Activated CD8-positive, alpha-beta memory T cell treated with anti-CD3 and anti-CD28 coated beads for 4 hours (primary cell): ENCODE data around the gene OR1K1.
"Not testable (repeated sequence)": the region's sequence is repeated elsewhere in the genome, so short reads cannot be mapped to it uniquely, and the experiment has no call there.

Experiments
- DNase-seq, 2 donors: peaks; one replicate each; pipeline ENCODE4 v3.0.0-alpha.2; 2020; ENCODE audit warnings: low read depth in 2 of 2

The OR1K1 gene

GRCh38 chr9:122800066-122801060, at the start of gene OR1K1:
Gene OR1K1 (plus strand): TSS chr9:122800123. CDS start chr9:122800123, 0 bp downstream.
- no peak for DNase-seq

- no peak for DNase-seq
These were observed 45.1 kb upstream of the OR1K1 start for GRCh38 chr9:122754825-122755224.

- DNase-seq = no peak
These were observed 32.1 kb upstream of the OR1K1 start for GRCh38 chr9:122767817-122768216.

- no peak for DNase-seq
These were observed 22.9 kb upstream of the OR1K1 start for GRCh38 chr9:122777052-122777451.

GRCh38 chr9:122777935-122778627, 21.8 kb upstream of the OR1K1 start:
- DNase-seq = no peak

- no peak for DNase-seq
These were observed 20.7 kb upstream of the OR1K1 start for GRCh38 chr9:122779181-122779580.

GRCh38 chr9:122780026-122780425, 19.9 kb upstream of the OR1K1 start:
- no peak for DNase-seq

- DNase-seq = no peak
These were observed 18.3 kb upstream of the OR1K1 start for GRCh38 chr9:122781671-122782070.

- no peak for DNase-seq
These were observed 14.7 kb upstream of the OR1K1 start for GRCh38 chr9:122785269-122785668.

GRCh38 chr9:122786338-122786737, 13.6 kb upstream of the OR1K1 start:
- DNase-seq = no peak

- no peak for DNase-seq
These were observed 11.1 kb upstream of the OR1K1 start, which contains the start of gene OR5C1 for GRCh38 chr9:122788831-122789230. Gene OR5C1 (plus strand): TSS chr9:122788933. CDS start chr9:122788933, 0 bp downstream.

GRCh38 chr9:122789256-122790046, 10.5 kb upstream of the OR1K1 start:
- DNase-seq = no peak

- no peak for DNase-seq
These were observed 7.9 kb upstream of the OR1K1 start for GRCh38 chr9:122791872-122792669.

- DNase-seq = no peak
These were observed 2.4 kb upstream of the OR1K1 start for GRCh38 chr9:122797316-122798063.

- no peak for DNase-seq
These were observed 6.7 kb downstream of the OR1K1 start for GRCh38 chr9:122806661-122807060.

- DNase-seq = no peak
These were observed 7.5 kb downstream of the OR1K1 start for GRCh38 chr9:122807271-122807900.

- no peak for DNase-seq
These were observed 8.2 kb downstream of the OR1K1 start for GRCh38 chr9:122808141-122808540.

GRCh38 chr9:122809261-122809660, 9.3 kb downstream of the OR1K1 start:
- not testable (repeated sequence) for DNase-seq

GRCh38 chr9:122810306-122810946, 10.5 kb downstream of the OR1K1 start:
- DNase-seq = peak; percentile 45 to 51
